OCI-LY1 (cell line): ENCODE data around the gene NDUFA5.

ENCODE experiments used
- H2AFZ ChIP-seq: fragments of 200-600 bp; sonication (generic), shearing (Covaris generic); 2 replicates; pipeline ENCODE4 v1.6.0; 2014; ENCODE audit warnings: antibody characterized with exemption, mild to moderate bottlenecking, low read length
- H3F3A ChIP-seq: fragments of 200-600 bp; sonication (generic), shearing (Covaris generic); 2 replicates; pipeline ENCODE4 v1.6.0; 2014; ENCODE audit warnings: mild to moderate bottlenecking, antibody characterized with exemption, low read length, moderate library complexity; ENCODE audit not compliant: insufficient read depth
- H3K27ac ChIP-seq: fragments of 200-600 bp; sonication (generic); 2 replicates; pipeline ENCODE4 v1.5.1; 2014; ENCODE audit warnings: low read length, mixed run types, mild to moderate bottlenecking, low read depth; ENCODE audit not compliant: poor library complexity, severe bottlenecking
- H3K27me3 ChIP-seq: fragments of 200-600 bp; sonication (generic); 2 replicates; pipeline ENCODE4 v1.6.0; 2014; ENCODE audit warnings: antibody characterized with exemption, mild to moderate bottlenecking, low read length, moderate library complexity; ENCODE audit not compliant: insufficient read depth
- H3K36me3 ChIP-seq: fragments of 200-600 bp; sonication (generic); 2 replicates; pipeline ENCODE4 v1.6.1; 2014; ENCODE audit warnings: mild to moderate bottlenecking, antibody characterized with exemption, low read length, moderate library complexity, mixed read lengths; ENCODE audit not compliant: insufficient read depth
- H3K4me1 ChIP-seq: fragments of 200-600 bp; sonication (generic); 2 replicates; pipeline ENCODE4 v1.5.1; 2014; ENCODE audit warnings: mild to moderate bottlenecking, low read length, moderate library complexity; ENCODE audit not compliant: insufficient read depth, severe bottlenecking
- H3K4me2 ChIP-seq: fragments of 200-600 bp; sonication (generic), shearing (Covaris generic); 2 replicates; pipeline ENCODE4 v1.6.1; 2014; ENCODE audit warnings: low read length
- H3K4me3 ChIP-seq: fragments of 200-600 bp; sonication (generic); 2 replicates; pipeline ENCODE4 v1.5.1; 2014; ENCODE audit warnings: low read length, low read depth, mild to moderate bottlenecking, mixed read lengths; ENCODE audit not compliant: poor library complexity, severe bottlenecking
- H3K79me2 ChIP-seq: fragments of 200-600 bp; shearing (Covaris generic); 2 replicates; pipeline ENCODE4 v1.6.1; 2016; ENCODE audit warnings: mixed run types, low read length, mixed read lengths; ENCODE audit not compliant: insufficient read depth
- H3K9ac ChIP-seq: fragments of 200-600 bp; sonication (generic), shearing (Covaris generic); 2 replicates; pipeline ENCODE4 v1.6.1; 2014; ENCODE audit warnings: mild to moderate bottlenecking, low read length, mixed read lengths
- H3K9me2 ChIP-seq: fragments of 200-600 bp; sonication (generic), shearing (Covaris generic); 2 replicates; pipeline ENCODE4 v1.6.1; 2014; ENCODE audit warnings: low read depth, mild to moderate bottlenecking, low read length, mixed read lengths
- H3K9me3 ChIP-seq: fragments of 200-600 bp; shearing (Covaris generic); 2 replicates; pipeline ENCODE4 v1.6.1; 2014; ENCODE audit warnings: low read length, mixed read lengths
- H4K20me1 ChIP-seq: fragments of 200-600 bp; sonication (generic), shearing (Covaris generic); 2 replicates; pipeline ENCODE4 v1.6.0; 2016; ENCODE audit warnings: mild to moderate bottlenecking, low read length; ENCODE audit not compliant: insufficient read depth
- EZH2 ChIP-seq: fragments of 200-600 bp; sonication (generic), shearing (Covaris generic); IDR thresholded peaks from 2 replicates; pipeline ENCODE4 v1.8.0; 2017; ENCODE audit warnings: borderline replicate concordance, mixed run types, mild to moderate bottlenecking, antibody characterized with exemption, low read length, moderate library complexity, mixed read lengths
- TF ChIP-seq, protein P1 (sequence below): fragments of 200-600 bp; sonication (generic), shearing (Covaris generic); IDR thresholded peaks from 2 replicates; pipeline ENCODE4 v1.5.1; 2017; ENCODE audit warnings: mild to moderate bottlenecking, antibody characterized with exemption, low read length, moderate library complexity, mixed read lengths

NDUFA5 gene

DNA sequence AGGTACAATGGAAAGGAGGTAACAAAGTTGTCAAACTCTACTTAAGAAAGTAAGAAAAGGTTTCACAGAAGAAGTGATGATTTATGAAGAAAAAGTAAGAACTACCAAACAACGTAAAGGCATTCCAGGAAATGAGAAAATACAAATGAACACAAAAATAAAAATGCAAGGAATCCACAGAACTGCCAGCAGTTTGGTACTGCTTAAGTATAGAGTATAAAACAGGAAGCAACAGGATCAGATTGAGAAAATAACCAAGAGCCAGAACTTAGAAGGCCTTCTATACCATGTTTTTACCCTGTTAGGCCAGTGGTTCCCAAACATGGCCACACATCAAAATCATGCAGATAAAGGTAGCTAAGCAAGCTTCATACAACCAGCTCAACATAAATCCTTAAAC, 9.2 kb downstream of the NDUFA5 start:
- Histone ChIP-seq H3K27ac (no peak overlapping the region), H3K79me2 (0 out of 2 replicates have a peak, but pooled peaks cover 5% of the 10 kb centered on the region), H2AFZ (no peak overlapping the region), H3K9me3 (no peaks in the 10 kb centered on the region), H3K27me3 (no peaks in the 10 kb centered on the region), H4K20me1 (no peaks in the 10 kb centered on the region), H3K4me3 (no peak overlapping the region), H3K9ac (no peak overlapping the region), H3K36me3 (peaks cover 57% of the 10 kb centered on the region), H3F3A (no peaks in the 10 kb centered on the region), H3K9me2 (no peaks in the 10 kb centered on the region), H3K4me1 (no peaks in the 10 kb centered on the region), H3K4me2 (no peak overlapping the region)
- TF ChIP-seq, protein P1, sequence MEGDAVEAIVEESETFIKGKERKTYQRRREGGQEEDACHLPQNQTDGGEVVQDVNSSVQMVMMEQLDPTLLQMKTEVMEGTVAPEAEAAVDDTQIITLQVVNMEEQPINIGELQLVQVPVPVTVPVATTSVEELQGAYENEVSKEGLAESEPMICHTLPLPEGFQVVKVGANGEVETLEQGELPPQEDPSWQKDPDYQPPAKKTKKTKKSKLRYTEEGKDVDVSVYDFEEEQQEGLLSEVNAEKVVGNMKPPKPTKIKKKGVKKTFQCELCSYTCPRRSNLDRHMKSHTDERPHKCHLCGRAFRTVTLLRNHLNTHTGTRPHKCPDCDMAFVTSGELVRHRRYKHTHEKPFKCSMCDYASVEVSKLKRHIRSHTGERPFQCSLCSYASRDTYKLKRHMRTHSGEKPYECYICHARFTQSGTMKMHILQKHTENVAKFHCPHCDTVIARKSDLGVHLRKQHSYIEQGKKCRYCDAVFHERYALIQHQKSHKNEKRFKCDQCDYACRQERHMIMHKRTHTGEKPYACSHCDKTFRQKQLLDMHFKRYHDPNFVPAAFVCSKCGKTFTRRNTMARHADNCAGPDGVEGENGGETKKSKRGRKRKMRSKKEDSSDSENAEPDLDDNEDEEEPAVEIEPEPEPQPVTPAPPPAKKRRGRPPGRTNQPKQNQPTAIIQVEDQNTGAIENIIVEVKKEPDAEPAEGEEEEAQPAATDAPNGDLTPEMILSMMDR, result no peak
- no peak for TF ChIP-seq EZH2

DNA sequence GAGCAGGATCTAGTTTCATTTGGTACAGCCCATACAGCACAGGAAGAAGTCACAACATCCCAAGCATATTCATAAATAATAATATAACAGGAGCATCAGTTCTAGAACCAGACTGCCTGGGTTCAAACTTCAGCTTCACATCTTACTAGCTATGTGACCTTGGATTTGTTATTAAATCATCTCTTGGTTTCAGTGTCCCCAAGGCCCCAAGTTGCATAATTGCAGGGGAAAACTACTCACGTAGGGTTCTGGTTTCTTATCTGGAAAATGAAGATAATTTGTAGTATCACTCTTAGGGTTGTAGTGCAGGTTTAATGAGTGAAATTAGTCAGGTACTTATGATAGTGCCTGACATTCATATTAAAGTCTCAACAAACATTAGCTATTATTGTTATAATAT, 17.7 kb downstream of the NDUFA5 start:
- TF ChIP-seq EZH2, result no peak
- TF ChIP-seq, protein P1, result no peak
- Histone ChIP-seq H3K9ac (no peak overlapping the region), H4K20me1 (no peaks in the 10 kb centered on the region), H2AFZ (no peak overlapping the region), H3K27ac (no peak overlapping the region), H3K27me3 (no peaks in the 10 kb centered on the region), H3F3A (peaks cover 3% of the 10 kb centered on the region; the same call in 1 of the 2 replicates), H3K9me2 (no peaks in the 10 kb centered on the region), H3K79me2 (no peaks in the 10 kb centered on the region), H3K9me3 (no peaks in the 10 kb centered on the region), H3K36me3 (peaks cover 12% of the 10 kb centered on the region; the same call in 1 of the 2 replicates), H3K4me1 (peaks cover 8% of the 10 kb centered on the region), H3K4me3 (no peak overlapping the region), H3K4me2 (no peak overlapping the region)

DNA sequence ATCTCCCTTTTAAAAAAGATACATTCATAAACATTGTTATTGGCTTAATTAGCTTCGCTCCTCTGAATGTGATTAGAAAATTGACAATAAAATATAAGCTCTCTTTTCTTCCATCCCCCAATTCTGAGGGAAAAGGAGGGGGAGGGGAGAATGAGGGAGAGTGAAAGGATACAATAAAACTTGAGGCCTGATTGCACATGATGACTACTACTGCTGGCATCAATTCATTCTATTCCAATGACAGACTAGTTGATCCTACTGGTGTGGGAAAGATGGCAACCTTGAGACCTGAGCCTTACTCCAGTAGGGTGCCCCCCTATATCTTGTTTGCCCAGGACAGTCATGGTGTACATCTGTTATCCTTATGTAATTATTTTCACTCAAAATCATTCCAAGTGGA, 18.7 kb downstream of the NDUFA5 start:
- Histone ChIP-seq H3K4me1 (peaks cover 12% of the 10 kb centered on the region), H3K9ac (no peak overlapping the region), H3K36me3 (peaks cover 11% of the 10 kb centered on the region; the same call in 1 of the 2 replicates), H3K27me3 (no peaks in the 10 kb centered on the region), H3F3A (peaks cover 6% of the 10 kb centered on the region), H3K9me3 (no peaks in the 10 kb centered on the region), H4K20me1 (no peaks in the 10 kb centered on the region), H3K79me2 (no peaks in the 10 kb centered on the region), H3K4me2 (no peak overlapping the region), H3K27ac (no peak overlapping the region), H3K4me3 (no peak overlapping the region), H3K9me2 (no peaks in the 10 kb centered on the region), H2AFZ (no peak overlapping the region)
- TF ChIP-seq EZH2, result no peak
- TF ChIP-seq, protein P1, result no peak
